Renal cortical epithelial cell (primary cell): ENCODE measurements around the gene AIMP1. TPM values are rescaled to one million over a fixed set of nuclear protein-coding genes. Genes with fewer than 3 reads are reported as not detected.
"Not testable (repeated sequence)": the region's sequence is repeated elsewhere in the genome, so short reads cannot be mapped to it uniquely, and the experiment has no call there.

Source experiments
- DNase-seq: peaks from one replicate; pipeline ENCODE4 v3.0.0-alpha.2; 2011; ENCODE audit warnings: low read depth
- total RNA-seq: library from RNA; depleted of rRNA; stranded (reverse); fragments of >200 nt; gene quantifications from 2 replicates; pipeline ENCODE4 v1.2.3, GENCODE V29; 2014

Gene AIMP1
- total RNA-seq, 1 donor from 2014 or later, result 36.2 TPM

GRCh38 chr4:106312377-106312776 lies 4.0 kb upstream of the AIMP1 start:
- no peak for DNase-seq

GRCh38 chr4:106312997-106313522 lies 3.3 kb upstream of the AIMP1 start:
- no peak for DNase-seq

GRCh38 chr4:106314960-106315359 lies 1.4 kb upstream of the AIMP1 start:
- DNase-seq, result no peak

- DNase-seq, result peak; percentile 68
Observed at GRCh38 chr4:106315476-106315967, 828 bp upstream of the AIMP1 start.

- peak; percentile 18 for DNase-seq
Observed at GRCh38 chr4:106316773-106317409, 541 bp downstream of the AIMP1 start.

- DNase-seq, result no peak
Observed at GRCh38 chr4:106317815-106318214, 1.5 kb downstream of the AIMP1 start.

- no peak for DNase-seq
Observed at GRCh38 chr4:106318511-106318910, 2.2 kb downstream of the AIMP1 start.

GRCh38 chr4:106320235-106320634 lies 3.9 kb downstream of the AIMP1 start:
- DNase-seq, result no peak

GRCh38 chr4:106321168-106321567 lies 4.8 kb downstream of the AIMP1 start:
- not testable (repeated sequence) for DNase-seq

GRCh38 chr4:106321814-106322213 lies 5.5 kb downstream of the AIMP1 start:
- DNase-seq, result not testable (repeated sequence)

GRCh38 chr4:106323119-106323518 lies 6.8 kb downstream of the AIMP1 start:
- no peak for DNase-seq

- peak; percentile 30 for DNase-seq
Observed at GRCh38 chr4:106325800-106326199, 9.4 kb downstream of the AIMP1 start.

GRCh38 chr4:106329041-106329618 lies 12.8 kb downstream of the AIMP1 start:
- peak; percentile 69 for DNase-seq

GRCh38 chr4:106333186-106333585 lies 16.8 kb downstream of the AIMP1 start:
- DNase-seq, result no peak

GRCh38 chr4:106334741-106335470 lies 18.6 kb downstream of the AIMP1 start:
- DNase-seq, result no peak

- no peak for DNase-seq
Observed at GRCh38 chr4:106336618-106337017, 20.3 kb downstream of the AIMP1 start.

GRCh38 chr4:106337916-106338315 lies 21.6 kb downstream of the AIMP1 start:
- DNase-seq, result no peak

GRCh38 chr4:106338671-106339070 lies 22.3 kb downstream of the AIMP1 start:
- no peak for DNase-seq

- no peak for DNase-seq
Observed at GRCh38 chr4:106339431-106339830, 23.1 kb downstream of the AIMP1 start.

- DNase-seq, result no peak
Observed at GRCh38 chr4:106340774-106341173, 24.4 kb downstream of the AIMP1 start.

GRCh38 chr4:106343865-106344646 lies 27.7 kb downstream of the AIMP1 start:
- DNase-seq, result no peak

- no peak for DNase-seq
Observed at GRCh38 chr4:106344647-106344970, 28.3 kb downstream of the AIMP1 start.
